ENCODE results near the gene OPCML. TPM values are rescaled to one million over a fixed set of nuclear protein-coding genes. Genes with fewer than 3 reads are reported as not detected.

OPCML gene
- total RNA-seq, 4 donors from 2014 or later = not detected

- in situ Hi-C loops (cut with MboI; ENCODE audit: low pct_ligation_motif_present in 1 of 4, low pct_unique_long_range_greater_than_20kb in 1 of 4, low sequenced_read_pairs in 3 of 4) = no loop called here
Measured at GRCh38 chr11:132455044-132455443, 1077.3 kb downstream of the OPCML start.

GRCh38 chr11:132453406-132453805 lies 1078.9 kb downstream of the OPCML start:
- TF ChIP-seq EP300 (IDR thresholded peaks at IDR 0.05; ENCODE audit: low read depth) (no peak), CTCF (IDR thresholded peaks at IDR 0.05) (no peak), POLR2A (IDR thresholded peaks at IDR 0.05) (no peak), POLR2AphosphoS5 (IDR thresholded peaks at IDR 0.05) (no peak)
- Histone ChIP-seq H3K36me3 (no peaks in the 10 kb centered on the region), H3K27ac (no peak overlapping the region), H3K4me3 (no peak overlapping the region), H3K4me1 (no peaks in the 10 kb centered on the region), H3K9me3 (no peaks in the 10 kb centered on the region), H3K27me3 (no peaks in the 10 kb centered on the region)
- DNase-seq = no peak
- in situ Hi-C loops (cut with MboI; ENCODE audit: low pct_ligation_motif_present in 1 of 4, low pct_unique_long_range_greater_than_20kb in 1 of 4, low sequenced_read_pairs in 3 of 4) = no loop called here
- intact Hi-C loops (cut with DNase I; ENCODE audit: low total_unique reads) = no loop called here
- 75 to 77% methylated on average over 8 of the region's 8 CpGs for WGBS, 2 donors (ENCODE audit: low coverage in 1 of 2)

More at GRCh38 chr11:132455044-132455443, 1077.3 kb downstream of the OPCML start:
- no peak overlapping the region for H3K4me3 ChIP-seq
- intact Hi-C loops (cut with DNase I; ENCODE audit: low total_unique reads) = no loop called here
- 61 to 88% methylated on average over 3 to 5 of the region's 5 CpGs for WGBS, 2 donors (ENCODE audit: low coverage in 1 of 2)
- no peak for TF ChIP-seq POLR2AphosphoS5 (IDR thresholded peaks at IDR 0.05)
- no peak for TF ChIP-seq POLR2A (IDR thresholded peaks at IDR 0.05)
- TF ChIP-seq EP300 (IDR thresholded peaks at IDR 0.05; ENCODE audit: low read depth) = no peak
- no peak for TF ChIP-seq CTCF (IDR thresholded peaks at IDR 0.05)
- H3K4me1 ChIP-seq = no peaks in the 10 kb centered on the region
- H3K9me3 ChIP-seq = no peaks in the 10 kb centered on the region
- H3K36me3 ChIP-seq = no peaks in the 10 kb centered on the region
- DNase-seq = no peak
- no peak overlapping the region for H3K27ac ChIP-seq
- no peaks in the 10 kb centered on the region for H3K27me3 ChIP-seq

- Histone ChIP-seq H3K9me3 (no peaks in the 10 kb centered on the region), H3K4me3 (no peak overlapping the region), H3K36me3 (no peaks in the 10 kb centered on the region), H3K27ac (no peak overlapping the region), H3K27me3 (no peaks in the 10 kb centered on the region), H3K4me1 (no peaks in the 10 kb centered on the region)
- TF ChIP-seq POLR2AphosphoS5 (IDR thresholded peaks at IDR 0.05) = no peak
- no peak for TF ChIP-seq CTCF (IDR thresholded peaks at IDR 0.05)
- no peak for TF ChIP-seq POLR2A (IDR thresholded peaks at IDR 0.05)
- no peak for TF ChIP-seq EP300 (IDR thresholded peaks at IDR 0.05; ENCODE audit: low read depth)
- intact Hi-C loops (cut with DNase I; ENCODE audit: low total_unique reads) = no loop called here
- 62 to 86% methylated on average over 1 of the region's 1 CpG for WGBS, 2 donors (ENCODE audit: low coverage in 1 of 2)
- in situ Hi-C loops (cut with MboI; ENCODE audit: low pct_ligation_motif_present in 1 of 4, low pct_unique_long_range_greater_than_20kb in 1 of 4, low sequenced_read_pairs in 3 of 4) = no loop called here
- no peak for DNase-seq
Measured at GRCh38 chr11:132452616-132453015, 1079.7 kb downstream of the OPCML start.

GRCh38 chr11:132451942-132452601 lies 1080.2 kb downstream of the OPCML start:
- TF ChIP-seq POLR2A (IDR thresholded peaks at IDR 0.05) (no peak), CTCF (IDR thresholded peaks at IDR 0.05) (no peak), POLR2AphosphoS5 (IDR thresholded peaks at IDR 0.05) (no peak), EP300 (IDR thresholded peaks at IDR 0.05; ENCODE audit: low read depth) (no peak)
- DNase-seq = no peak
- Histone ChIP-seq H3K4me3 (no peak overlapping the region), H3K36me3 (no peaks in the 10 kb centered on the region), H3K27ac (no peak overlapping the region), H3K9me3 (no peaks in the 10 kb centered on the region), H3K4me1 (no peaks in the 10 kb centered on the region), H3K27me3 (no peaks in the 10 kb centered on the region)
- 61 to 63% methylated on average over 4 to 7 of the region's 7 CpGs for WGBS, 2 donors (ENCODE audit: low coverage in 1 of 2)
- intact Hi-C loops (cut with DNase I; ENCODE audit: low total_unique reads) (loop anchor here (1.0 kb wide), 1 partner anchor 31 kb away; no protein-coding TSS in a partner anchor), in situ Hi-C loops (cut with MboI; ENCODE audit: low pct_ligation_motif_present in 1 of 4, low pct_unique_long_range_greater_than_20kb in 1 of 4, low sequenced_read_pairs in 3 of 4) (no loop called here)

Data from transverse colon (tissue), 4 donors.